HG03469 (cell line): ENCODE measurements around the gene FOXP4.

Experiments
- ATAC-seq: cut with Tn5 transposase; IDR thresholded peaks from one replicate; pipeline ENCODE4 v1.9.1; 2021; ENCODE audit warnings: mild to moderate bottlenecking, moderate library complexity, moderate number of reproducible peaks; ENCODE audit not compliant: unreplicated experiment

Gene FOXP4

DNA sequence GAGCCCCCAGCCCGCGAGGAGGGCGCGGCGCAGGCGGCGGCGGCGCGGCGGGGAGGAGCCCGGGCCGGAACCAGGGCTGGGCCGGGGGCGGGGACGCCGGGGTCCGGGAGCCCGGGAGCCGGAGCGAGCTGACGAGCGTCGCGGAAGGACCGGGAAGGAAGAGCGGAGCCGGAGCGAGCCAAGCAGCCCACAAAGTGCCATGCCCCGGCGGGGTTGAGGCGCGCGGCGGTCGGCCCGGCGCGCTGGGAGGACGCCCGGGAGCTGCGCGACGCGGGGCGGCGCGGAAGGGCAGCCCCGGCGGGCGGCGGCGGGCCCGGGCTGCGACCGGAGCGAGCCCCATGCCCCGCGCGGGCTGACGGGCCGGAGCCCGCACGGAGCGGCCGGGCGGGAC is 289 bp downstream of the FOXP4 start:
- no peak for ATAC-seq

GRCh38 chr6:41546866-41547798 is 951 bp downstream of the FOXP4 start:
- ATAC-seq, result no peak

DNA sequence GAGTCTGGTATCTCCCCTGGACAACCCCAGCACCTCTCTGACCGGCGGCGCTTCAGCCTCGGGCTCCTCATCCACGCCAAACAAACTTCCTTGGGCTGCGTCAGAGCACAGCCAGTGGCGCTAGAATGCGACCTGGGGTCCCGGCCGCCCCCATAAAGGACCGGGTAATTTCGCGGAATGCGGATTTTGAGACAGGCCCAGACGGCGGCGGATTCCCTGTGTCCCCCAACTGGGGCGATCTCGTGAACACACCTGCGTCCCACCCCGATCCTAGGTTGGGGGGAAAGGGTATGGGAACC is 1.6 kb downstream of the FOXP4 start:
- no peak for ATAC-seq

- ATAC-seq, result no peak
These were observed 2.1 kb downstream of the FOXP4 start for GRCh38 chr6:41548098-41548840.

DNA sequence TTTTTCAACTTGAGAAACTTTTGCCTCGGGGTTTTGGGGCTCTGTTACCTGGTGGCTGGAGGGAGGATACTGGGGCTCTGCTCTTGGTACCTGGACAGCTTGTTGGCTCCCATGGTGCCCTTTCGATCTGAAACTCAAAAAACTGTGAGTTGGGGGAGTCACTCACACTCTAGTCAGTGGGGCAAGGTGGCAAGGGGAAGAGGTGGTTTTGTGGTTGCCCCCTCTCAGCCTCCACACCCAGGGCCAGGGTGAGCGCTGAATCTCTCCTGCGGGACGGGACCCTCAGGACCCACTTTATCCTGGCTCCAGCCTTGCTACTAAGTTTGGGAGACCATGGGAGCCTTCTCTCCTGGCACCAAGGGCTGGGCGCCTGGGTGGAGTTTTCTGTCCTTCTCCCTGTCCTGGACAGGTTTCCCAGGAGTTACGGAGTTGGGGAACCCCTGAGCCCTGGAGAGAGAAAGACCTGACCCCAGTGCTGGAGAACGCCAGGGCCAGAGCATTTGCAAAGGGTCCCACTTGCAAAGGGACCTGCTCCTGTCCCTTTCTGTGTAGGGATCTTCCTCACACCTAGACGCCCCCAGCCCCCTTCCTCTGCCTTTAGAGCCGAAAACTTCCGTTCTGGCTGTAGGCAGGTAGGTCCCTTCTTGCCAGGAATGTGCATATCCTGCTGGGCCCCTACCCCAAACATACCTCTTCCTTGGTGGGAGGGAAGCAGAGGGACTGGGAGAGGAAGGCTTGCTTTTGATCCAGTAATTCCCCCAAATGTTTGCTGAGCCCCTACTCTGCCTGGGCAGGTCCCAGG is 2.9 kb downstream of the FOXP4 start:
- ATAC-seq, result no peak

GRCh38 chr6:41549673-41550072 is 3.5 kb downstream of the FOXP4 start:
- ATAC-seq, result no peak

DNA sequence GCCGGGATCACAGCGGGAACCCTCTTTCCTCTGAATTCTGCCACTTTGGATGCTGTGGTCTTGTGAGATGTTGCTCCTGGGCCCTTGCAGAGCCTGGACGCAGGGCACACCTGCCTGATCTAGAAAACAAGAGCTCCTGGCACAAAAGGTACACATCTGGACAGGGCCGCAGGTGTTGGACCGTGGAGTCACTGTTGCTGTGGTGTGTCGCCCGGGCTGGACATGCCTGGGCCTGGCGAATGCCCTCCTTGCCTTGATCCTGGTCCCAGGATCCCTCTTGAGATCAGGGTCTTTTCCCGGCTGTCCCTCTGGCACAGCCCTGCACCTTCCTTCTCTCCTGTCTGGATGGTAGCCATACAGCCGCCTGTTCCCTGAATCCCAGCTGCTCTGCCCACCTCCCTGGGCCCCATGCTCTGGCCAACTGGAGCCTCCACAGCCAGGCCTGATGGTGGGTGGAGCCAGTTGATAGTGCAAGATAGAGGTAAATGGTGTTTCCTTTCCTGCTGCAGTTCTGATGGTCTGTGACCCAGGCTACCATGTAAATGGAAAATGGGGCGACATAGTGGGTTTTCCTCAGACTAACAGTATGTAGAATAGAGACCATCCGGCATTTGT is 5.0 kb downstream of the FOXP4 start:
- ATAC-seq, result no peak

- ATAC-seq, result no peak
These were observed 5.7 kb downstream of the FOXP4 start for GRCh38 chr6:41551857-41552256.

DNA sequence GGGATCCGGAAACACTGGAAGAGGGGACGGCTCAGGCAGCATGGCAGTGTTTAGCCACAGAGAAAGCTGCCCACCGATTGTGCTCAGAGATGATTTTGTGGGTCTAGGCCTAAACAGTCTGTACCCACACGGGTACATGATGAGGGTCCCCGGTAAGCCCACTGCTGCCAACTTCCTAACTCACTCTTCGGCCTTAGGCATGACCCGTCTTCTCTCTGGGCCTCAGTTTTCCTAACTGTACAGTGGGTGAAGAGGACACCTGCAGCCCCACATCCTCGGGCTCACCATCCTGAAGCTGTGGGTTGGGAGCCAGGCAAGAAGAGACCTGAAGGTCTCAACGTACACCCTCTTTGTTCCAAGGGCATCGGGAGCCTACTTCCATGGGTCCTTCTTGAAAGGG is 6.5 kb downstream of the FOXP4 start:
- no peak for ATAC-seq

- no peak for ATAC-seq
These were observed 7.3 kb downstream of the FOXP4 start for GRCh38 chr6:41553405-41553999.

GRCh38 chr6:41555326-41556300 is 9.4 kb downstream of the FOXP4 start:
- ATAC-seq, result no peak

GRCh38 chr6:41557335-41557734 is 11.2 kb downstream of the FOXP4 start:
- ATAC-seq, result no peak

DNA sequence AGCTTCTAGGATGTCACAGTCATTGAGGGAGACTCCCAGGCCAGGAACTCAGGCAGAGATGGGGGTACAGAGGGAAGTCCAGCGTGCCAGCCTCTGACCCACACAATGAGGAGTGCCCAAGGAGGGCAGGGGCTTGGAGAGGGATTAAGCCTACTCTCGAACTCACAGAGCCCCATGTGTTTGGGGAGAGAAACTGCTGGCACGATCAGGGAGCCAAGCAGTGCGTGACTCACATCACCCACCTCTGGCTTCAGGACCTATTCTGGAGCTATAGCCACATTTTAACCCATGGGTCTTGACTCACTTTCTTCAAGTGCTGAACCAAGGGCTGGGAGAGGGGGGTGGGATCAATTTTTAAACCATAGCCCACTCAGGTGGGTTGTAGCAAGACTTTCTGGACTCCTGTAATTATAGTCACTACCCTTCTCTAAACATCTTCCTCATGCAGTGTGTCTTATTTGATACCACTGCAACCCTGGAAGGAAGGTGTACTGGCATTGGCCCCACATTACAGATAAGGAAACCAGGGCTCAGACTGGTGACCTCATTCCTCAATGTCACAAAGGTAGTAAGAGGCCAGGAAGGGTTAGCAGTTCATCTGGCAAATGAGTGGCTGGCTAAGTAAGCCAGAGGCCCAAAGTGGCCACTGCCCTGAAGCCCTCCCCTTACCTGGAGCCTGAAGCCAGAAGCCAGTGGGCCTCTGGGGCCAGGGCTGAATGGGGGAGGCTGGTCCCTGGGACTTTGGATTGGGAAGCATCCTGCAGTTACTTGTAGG is 12.0 kb downstream of the FOXP4 start:
- ATAC-seq, result no peak

DNA sequence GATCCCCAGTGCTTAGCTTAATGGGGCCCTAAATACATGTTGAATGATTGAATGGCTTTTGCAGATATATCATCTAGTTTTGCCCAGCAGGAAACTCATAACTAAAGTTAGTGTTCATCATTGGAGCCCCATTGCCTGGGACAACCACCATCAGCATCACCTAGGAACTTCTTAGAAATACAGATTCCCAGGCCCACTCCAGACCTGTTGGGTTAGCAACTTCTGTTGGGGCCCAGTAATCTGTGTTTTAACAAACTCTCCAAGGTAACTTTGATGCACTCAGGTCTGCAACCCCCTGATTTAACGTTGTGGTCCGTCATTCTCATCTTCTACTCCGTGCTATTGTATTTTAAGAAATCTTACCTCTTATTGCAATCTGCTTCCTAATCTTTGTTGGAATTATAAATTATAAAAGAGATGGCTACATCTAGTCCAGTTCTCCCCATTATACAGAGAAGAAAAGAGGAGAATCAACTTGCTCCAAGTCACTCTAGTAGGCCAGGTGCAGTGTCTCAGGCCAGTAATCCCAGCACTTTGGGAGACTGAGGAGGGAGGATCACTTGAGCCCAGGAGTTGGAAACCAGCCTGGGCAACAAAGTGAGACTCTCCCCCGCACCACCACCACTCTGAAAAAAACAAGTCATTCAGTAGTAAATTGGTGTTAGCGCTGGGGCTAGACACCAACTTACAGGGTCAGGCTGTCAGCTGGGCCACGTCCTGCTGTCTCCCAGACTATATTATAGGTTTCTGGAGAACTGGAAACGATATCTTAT is 13.7 kb downstream of the FOXP4 start:
- ATAC-seq, result no peak

- no peak for ATAC-seq
These were observed 14.4 kb downstream of the FOXP4 start for GRCh38 chr6:41560431-41561192.

- no peak for ATAC-seq
These were observed 15.2 kb downstream of the FOXP4 start for GRCh38 chr6:41561416-41561815.
